GM12878 (cell line): ENCODE results near the gene PSORS1C2.

Experiments used
- CREB1 ChIP-seq: IDR thresholded peaks from 2 replicates; pipeline ENCODE4 v1.6.1; 2012; ENCODE audit warnings: low read depth, mild to moderate bottlenecking, inconsistent platforms
- MYC ChIP-seq: IDR thresholded peaks from 2 replicates; pipeline ENCODE4 v1.6.1; 2011; ENCODE audit warnings: mild to moderate bottlenecking, low read length, moderate library complexity, inconsistent platforms; ENCODE audit not compliant: insufficient read depth, insufficient replicate concordance, insufficient read length, severe bottlenecking
- YY1 ChIP-seq: IDR thresholded peaks from 2 replicates; pipeline ENCODE4 v1.6.1; 2011; ENCODE audit warnings: low read depth, mild to moderate bottlenecking, low read length

DNA sequence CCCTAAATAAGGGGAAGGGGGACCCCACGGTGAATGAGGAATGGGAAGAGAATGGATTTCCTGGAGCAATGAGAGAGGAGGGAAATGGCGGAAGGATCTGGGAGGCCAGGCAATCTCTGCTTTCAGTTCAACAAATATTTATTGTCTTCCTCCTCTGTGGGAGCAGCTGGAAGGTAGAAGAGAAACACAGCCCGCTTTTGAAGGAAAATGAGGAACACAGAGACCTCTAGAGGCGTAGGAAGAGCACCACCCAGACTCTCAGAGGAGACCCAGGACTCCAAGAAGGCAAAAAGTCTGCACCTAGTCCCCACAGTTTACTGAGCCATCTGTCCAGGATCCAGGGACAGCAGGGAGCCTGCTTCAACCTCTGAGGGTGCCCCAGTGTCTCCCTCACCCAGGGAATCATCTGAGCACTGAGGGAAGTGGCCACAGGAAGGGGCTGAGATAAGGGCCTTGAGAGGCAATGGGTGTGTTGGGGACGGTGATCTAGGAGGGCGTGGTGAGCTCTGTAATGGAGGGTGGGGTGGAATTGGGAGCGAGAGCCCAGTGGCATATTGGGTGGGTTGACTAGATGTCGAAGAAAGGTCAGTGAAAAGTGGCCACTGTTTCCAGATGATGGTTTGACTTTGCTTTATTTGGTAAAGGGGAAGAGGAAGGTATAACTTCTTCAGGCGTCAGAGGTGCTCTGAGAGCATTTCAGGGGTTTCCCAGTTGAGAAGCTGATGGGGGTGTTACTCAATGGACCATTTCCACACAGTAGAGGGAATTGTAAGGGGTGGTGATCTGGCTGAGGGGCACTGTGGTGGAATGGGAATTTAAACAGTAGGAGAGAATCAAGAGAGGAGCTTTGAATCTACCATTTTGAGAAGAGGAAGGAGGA, 23.7 kb downstream of the PSORS1C2 start:
- TF ChIP-seq MYC = no peak
- TF ChIP-seq YY1 = no peak
- no peak for TF ChIP-seq CREB1
